HepG2 (cell line): ENCODE results near the gene SLC13A5. TPM values are rescaled to one million over a fixed set of nuclear protein-coding genes. Genes with fewer than 3 reads are reported as not detected.

Experiments
- AHR ChIP-seq: IDR thresholded peaks from 2 replicates; pipeline ENCODE4 v1.6.1; 2018; ENCODE audit warnings: missing genetic modification reagents, missing compliant biosample characterization
- BRCA1 ChIP-seq: sonication (generic); formaldehyde crosslinking; IDR thresholded peaks from 2 replicates; pipeline ENCODE4 v1.4.0; 2020; ENCODE audit warnings: missing genetic modification reagents
- CHD4 ChIP-seq: fragments of 200-600 bp; sonication (generic); IDR thresholded peaks from 2 replicates; pipeline ENCODE4 v1.7.0; 2017; ENCODE audit warnings: mild to moderate bottlenecking, low read length, borderline replicate concordance
- CREB3 ChIP-seq: sonication (generic); formaldehyde crosslinking; IDR thresholded peaks from 2 replicates; pipeline ENCODE4 v1.5.0; 2020; ENCODE audit warnings: missing genetic modification reagents
- DBP ChIP-seq: sonication (generic); formaldehyde crosslinking; IDR thresholded peaks from 2 replicates; pipeline ENCODE4 v1.4.0; 2020; ENCODE audit warnings: missing genetic modification reagents; ENCODE audit errors: not compliant biosample characterization
- FOXJ3 ChIP-seq: sonication (generic); formaldehyde crosslinking; IDR thresholded peaks from 2 replicates; pipeline ENCODE4 v1.4.0; 2020; ENCODE audit warnings: missing genetic modification reagents, mild to moderate bottlenecking, borderline replicate concordance
- KDM4B ChIP-seq: sonication (generic); formaldehyde crosslinking; IDR thresholded peaks from 2 replicates; pipeline ENCODE4 v1.4.0; 2020; ENCODE audit warnings: missing genetic modification reagents
- PAX8 ChIP-seq: sonication (generic); formaldehyde crosslinking; IDR thresholded peaks from 2 replicates; pipeline ENCODE4 v1.8.0; 2022; ENCODE audit warnings: mild to moderate bottlenecking, missing genetic modification reagents, borderline replicate concordance
- PHB2 ChIP-seq: fragments of 450-650 bp; IDR thresholded peaks from 2 replicates; pipeline ENCODE4 v1.6.1; 2018; ENCODE audit not compliant: partially characterized antibody
- PITX1 ChIP-seq: sonication (generic); formaldehyde crosslinking; IDR thresholded peaks from 2 replicates; pipeline ENCODE4 v1.5.1; 2020; ENCODE audit warnings: mild to moderate bottlenecking, missing genetic modification reagents
- PREB ChIP-seq: sonication (generic); formaldehyde crosslinking; IDR thresholded peaks from 2 replicates; pipeline ENCODE4 v1.4.0; 2020; ENCODE audit warnings: missing genetic modification reagents
- SNRNP70 ChIP-seq: fragments of 200-400 bp; formaldehyde crosslinking; IDR thresholded peaks from 2 replicates; pipeline ENCODE4 v1.6.1; 2017; ENCODE audit warnings: mild to moderate bottlenecking, low read depth, low read length, moderate library complexity
- TAF15 ChIP-seq: fragments of 200-400 bp; formaldehyde crosslinking; IDR thresholded peaks from one replicate; pipeline ENCODE4 v1.6.1; 2018; ENCODE audit warnings: mild to moderate bottlenecking, low read depth, low read length; ENCODE audit not compliant: poor library complexity, severe bottlenecking
- TSC22D2 ChIP-seq: sonication (generic); formaldehyde crosslinking; IDR thresholded peaks from 2 replicates; pipeline ENCODE4 v1.5.1; 2020; ENCODE audit warnings: missing genetic modification reagents, mild to moderate bottlenecking, borderline replicate concordance
- YEATS2 ChIP-seq: sonication (generic); formaldehyde crosslinking; IDR thresholded peaks from 2 replicates; pipeline ENCODE4 v1.4.0; 2020; ENCODE audit warnings: missing genetic modification reagents, borderline replicate concordance
- ZNF12 ChIP-seq: sonication (generic); formaldehyde crosslinking; IDR thresholded peaks from 2 replicates; pipeline ENCODE4 v1.5.0; 2020; ENCODE audit warnings: missing genetic modification reagents
- ZNF34 ChIP-seq: sonication (generic); formaldehyde crosslinking; IDR thresholded peaks from 2 replicates; pipeline ENCODE4 v1.4.0; 2020; ENCODE audit warnings: mild to moderate bottlenecking, missing genetic modification reagents, borderline replicate concordance
- ZNF609 ChIP-seq: sonication (generic); formaldehyde crosslinking; IDR thresholded peaks from 2 replicates; pipeline ENCODE4 v1.4.0; 2020; ENCODE audit warnings: mild to moderate bottlenecking, missing genetic modification reagents, borderline replicate concordance
- ZNF772 ChIP-seq: sonication (generic); formaldehyde crosslinking; IDR thresholded peaks from 2 replicates; pipeline ENCODE4 v1.5.0; 2020; ENCODE audit warnings: mild to moderate bottlenecking, missing genetic modification reagents
- ZSCAN12 ChIP-seq: sonication (generic); formaldehyde crosslinking; IDR thresholded peaks from 2 replicates; pipeline ENCODE4 v1.9.0; 2021; ENCODE audit warnings: mild to moderate bottlenecking, missing genetic modification reagents
- ZSCAN29 ChIP-seq: sonication (generic); formaldehyde crosslinking; conservative IDR thresholded peaks from 2 replicates; pipeline ENCODE4 v1.4.0; 2020; ENCODE audit warnings: mild to moderate bottlenecking, missing genetic modification reagents
- polyA plus RNA-seq, 8 experiments: library from polyadenylated mRNA; depleted of rRNA in 3 of 8; stranded (reverse) in 7 of 8; unstranded in 1 of 8; fragments of >200 nt; fragmentation: Illumina TruSeq in 4 of 8; extraction: Trizol in 4 of 8; gene quantifications; 2 replicates each; pipeline versions ENCODE4 v1.2.1 to v1.2.3, GENCODE V29; 2011 to 2016; ENCODE audit warnings: low read depth in 4 of 8, missing spikeins in 1 of 8, mixed read lengths in 1 of 8; ENCODE audit not compliant: insufficient read depth in 1 of 8
- total RNA-seq, 5 experiments: library from RNA; depleted of rRNA; stranded (reverse); fragments of >200 nt; fragmentation: Illumina TruSeq; extraction: Trizol; gene quantifications; 2 replicates each; pipeline ENCODE4 v1.2.3, GENCODE V29; 2016; ENCODE audit warnings: low read depth in 1 of 5

Gene SLC13A5
- total and polyA plus RNA-seq, 2 of the 13 experiments (the other 11 are each of a cell fraction or from before 2014, with no cell fraction given): 42.8 to 310 TPM

- no peak for TF ChIP-seq DBP (CRISPR knock-in tag)
- no peak for TF ChIP-seq TAF15
- TF ChIP-seq ZNF609 (CRISPR knock-in tag): peak; percentile 17; the same call in 1 of the 2 replicates
- TF ChIP-seq YEATS2: no peak
- TF ChIP-seq AHR (CRISPR knock-in tag): no peak
- TF ChIP-seq ZSCAN29 (CRISPR knock-in tag): peak; percentile 16; the same call in 1 of the 2 replicates
- no peak for TF ChIP-seq ZSCAN12
- TF ChIP-seq SNRNP70: no peak
- 0 out of 2 replicates have a peak, but pooled peaks have one; percentile 82 for TF ChIP-seq CREB3 (CRISPR knock-in tag)
- peak; percentile 60 for TF ChIP-seq ZNF34 (CRISPR knock-in tag)
- no peak for TF ChIP-seq KDM4B (CRISPR knock-in tag)
- TF ChIP-seq FOXJ3 (CRISPR knock-in tag): no peak
- 0 out of 2 replicates have a peak, but pooled peaks have one; percentile 33 for TF ChIP-seq ZNF772
- 0 out of 2 replicates have a peak, but pooled peaks have one; percentile 35 for TF ChIP-seq PAX8 (CRISPR knock-in tag)
- 0 out of 2 replicates have a peak, but pooled peaks have one; percentile 17 for TF ChIP-seq TSC22D2 (CRISPR knock-in tag)
- TF ChIP-seq PITX1 (CRISPR knock-in tag): no peak; the same call in 1 of the 2 replicates
- peak; percentile 98 for TF ChIP-seq CHD4
- 0 out of 2 replicates have a peak, but pooled peaks have one; percentile 58 for TF ChIP-seq ZNF12 (CRISPR knock-in tag)
- no peak for TF ChIP-seq PHB2
- TF ChIP-seq PREB (CRISPR knock-in tag): no peak
- no peak for TF ChIP-seq BRCA1
Observed at GRCh38 chr17:6712058-6712853, 913 bp downstream of the SLC13A5 start (continued).
